Right renal pelvis (tissue), 4 donors: Measurements from ENCODE around the gene BEX3. TPM values are rescaled to one million over a fixed set of nuclear protein-coding genes. Genes with fewer than 3 reads are reported as not detected.
"Not testable (repeated sequence)": the region's sequence is repeated elsewhere in the genome, so short reads cannot be mapped to it uniquely, and the experiment has no call there.

Source experiments
- DNase-seq, 4 donors: peaks; one replicate each; pipeline ENCODE4 v3.0.0-alpha.2; 2013; ENCODE audit warnings: low read depth in 4 of 4, low spot score in 3 of 4, missing footprints in 1 of 4
- polyA plus RNA-seq, 4 donors: library from polyadenylated mRNA; unstranded; fragments of 120-200 nt; gene quantifications; one replicate each; pipeline ENCODE4 v1.2.1, GENCODE V29; 2013; ENCODE audit not compliant: insufficient read length in 4 of 4

The BEX3 gene
- polyA plus RNA-seq: 100 to 1,000 TPM; 509 to 591 (median 575) TPM

- peak in 1 of 4 donors; percentile 39 for DNase-seq
Observed at GRCh38 chrX:103376118-103376978, at the start of gene BEX3. Gene BEX3, plus strand, starts transcription at chrX:103376538. Its CDS starts 984 bp downstream, at chrX:103377522.

GRCh38 chrX:103329991-103330390, 46.3 kb upstream of the BEX3 start, which contains the start of gene TCEAL7:
Gene TCEAL7, plus strand, starts transcription at chrX:103330239. Its CDS starts 1,165 bp downstream, at chrX:103331404.
- peak in 2 of 4 donors; percentile 43 to 52 for DNase-seq

- DNase-seq: no peak
Observed at GRCh38 chrX:103330681-103331288, 45.6 kb upstream of the BEX3 start.

- DNase-seq: no peak
Observed at GRCh38 chrX:103338663-103339062, 37.7 kb upstream of the BEX3 start.

GRCh38 chrX:103343105-103343504, 33.2 kb upstream of the BEX3 start:
- DNase-seq: peak in 1 of 4 donors; percentile 26

- no peak for DNase-seq
Observed at GRCh38 chrX:103344606-103345005, 31.7 kb upstream of the BEX3 start.

GRCh38 chrX:103347682-103348397, 28.5 kb upstream of the BEX3 start:
- DNase-seq: no peak

- peak in 3 of 4 donors; percentile 69 to 74 (median 73) for DNase-seq
Observed at GRCh38 chrX:103356130-103356798, 20.1 kb upstream of the BEX3 start, which contains the start of gene TCEAL9. Gene TCEAL9, plus strand, starts transcription at chrX:103356506. Its CDS starts 1,179 bp downstream, at chrX:103357685.

- no peak for DNase-seq
Observed at GRCh38 chrX:103356858-103357257, 19.5 kb upstream of the BEX3 start.

GRCh38 chrX:103357871-103358270, 18.5 kb upstream of the BEX3 start:
- no peak for DNase-seq

GRCh38 chrX:103359605-103360004, 16.7 kb upstream of the BEX3 start:
- DNase-seq: not testable (repeated sequence)

- no peak for DNase-seq
Observed at GRCh38 chrX:103360092-103360491, 16.2 kb upstream of the BEX3 start.

GRCh38 chrX:103360916-103361315, 15.4 kb upstream of the BEX3 start:
- DNase-seq: no peak

- no peak for DNase-seq
Observed at GRCh38 chrX:103361798-103362197, 14.5 kb upstream of the BEX3 start.

GRCh38 chrX:103362474-103362873, 13.9 kb upstream of the BEX3 start:
- no peak for DNase-seq

- DNase-seq: no peak
Observed at GRCh38 chrX:103363046-103363445, 13.3 kb upstream of the BEX3 start.

GRCh38 chrX:103367502-103367901, 8.8 kb upstream of the BEX3 start:
- no peak for DNase-seq

GRCh38 chrX:103369479-103369878, 6.9 kb upstream of the BEX3 start:
- DNase-seq: no peak

GRCh38 chrX:103372886-103373285, 3.5 kb upstream of the BEX3 start:
- DNase-seq: no peak

GRCh38 chrX:103373581-103373980, 2.8 kb upstream of the BEX3 start:
- no peak for DNase-seq
